ENCODE results near the gene DGCR8.
A peak's percentile ranks its signal among the peaks of the same experiment; 100 is the strongest.

Gene DGCR8

GRCh38 chr22:20068640-20069039 is 11.4 kb upstream of the DGCR8 start:
- DNase-seq = no peak

GRCh38 chr22:20069331-20070042 is 10.6 kb upstream of the DGCR8 start:
- DNase-seq = no peak

GRCh38 chr22:20071524-20071972 is 8.5 kb upstream of the DGCR8 start:
- DNase-seq = no peak

- DNase-seq = no peak
These were observed 3.3 kb upstream of the DGCR8 start for GRCh38 chr22:20076627-20077172.

GRCh38 chr22:20080445-20080775 is 369 bp downstream of the DGCR8 start:
- peak; percentile 47 to 59 (median 50) for DNase-seq

- no peak for DNase-seq
These were observed 974 bp downstream of the DGCR8 start for GRCh38 chr22:20080776-20081654.

GRCh38 chr22:20083157-20083890 is 3.3 kb downstream of the DGCR8 start:
- no peak for DNase-seq

- DNase-seq = no peak
These were observed 4.0 kb downstream of the DGCR8 start for GRCh38 chr22:20083891-20084546.

- no peak for DNase-seq
These were observed 4.7 kb downstream of the DGCR8 start for GRCh38 chr22:20084547-20085413.

GRCh38 chr22:20085651-20086050 is 5.6 kb downstream of the DGCR8 start:
- DNase-seq = no peak

- DNase-seq = no peak
These were observed 6.1 kb downstream of the DGCR8 start for GRCh38 chr22:20086101-20086599.

GRCh38 chr22:20086763-20087162 is 6.7 kb downstream of the DGCR8 start:
- DNase-seq = no peak

GRCh38 chr22:20087319-20088262 is 7.5 kb downstream of the DGCR8 start:
- no peak for DNase-seq

- no peak for DNase-seq
These were observed 8.2 kb downstream of the DGCR8 start for GRCh38 chr22:20088263-20088648.

GRCh38 chr22:20089226-20089976 is 9.4 kb downstream of the DGCR8 start:
- no peak for DNase-seq

- no peak for DNase-seq
These were observed 10.1 kb downstream of the DGCR8 start for GRCh38 chr22:20089977-20090729.

- DNase-seq = no peak
These were observed 10.7 kb downstream of the DGCR8 start for GRCh38 chr22:20090730-20091240.

- no peak for DNase-seq
These were observed 11.8 kb downstream of the DGCR8 start for GRCh38 chr22:20091690-20092476.
